Activated effector memory CD4-positive, alpha-beta T cell treated with Interleukin-2 at 50 U/mL for 16 hours (primary cell): ENCODE data around the gene STK32B.

Experiments used
- DNase-seq: peaks from one replicate; pipeline ENCODE4 v3.0.0-alpha.2; 2020

Gene STK32B

DNA sequence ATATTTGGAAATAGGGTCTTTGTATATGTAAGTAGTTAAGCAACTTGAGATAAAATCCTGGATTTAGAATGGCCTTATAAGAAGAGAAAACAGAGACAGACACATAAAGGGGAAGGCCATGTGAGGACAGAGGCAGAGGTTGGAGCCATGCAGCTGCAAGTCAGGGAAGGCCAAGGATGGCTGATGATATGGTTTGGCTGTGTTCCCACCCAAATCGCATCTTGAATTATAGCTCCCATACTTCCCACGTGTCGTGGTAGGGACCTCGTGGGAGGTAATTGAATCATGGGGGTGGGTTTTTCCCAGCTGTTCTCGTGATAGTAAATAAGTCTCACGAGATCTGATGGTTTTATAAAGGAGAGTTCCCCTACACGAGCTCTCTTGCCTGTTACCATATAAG, 76.3 kb downstream of the STK32B start:
- DNase-seq = no peak

- DNase-seq = no peak
These were observed 77.3 kb downstream of the STK32B start for GRCh38 chr4:5128569-5128968.

- DNase-seq = no peak
These were observed 81.9 kb downstream of the STK32B start for GRCh38 chr4:5133201-5133600.

DNA sequence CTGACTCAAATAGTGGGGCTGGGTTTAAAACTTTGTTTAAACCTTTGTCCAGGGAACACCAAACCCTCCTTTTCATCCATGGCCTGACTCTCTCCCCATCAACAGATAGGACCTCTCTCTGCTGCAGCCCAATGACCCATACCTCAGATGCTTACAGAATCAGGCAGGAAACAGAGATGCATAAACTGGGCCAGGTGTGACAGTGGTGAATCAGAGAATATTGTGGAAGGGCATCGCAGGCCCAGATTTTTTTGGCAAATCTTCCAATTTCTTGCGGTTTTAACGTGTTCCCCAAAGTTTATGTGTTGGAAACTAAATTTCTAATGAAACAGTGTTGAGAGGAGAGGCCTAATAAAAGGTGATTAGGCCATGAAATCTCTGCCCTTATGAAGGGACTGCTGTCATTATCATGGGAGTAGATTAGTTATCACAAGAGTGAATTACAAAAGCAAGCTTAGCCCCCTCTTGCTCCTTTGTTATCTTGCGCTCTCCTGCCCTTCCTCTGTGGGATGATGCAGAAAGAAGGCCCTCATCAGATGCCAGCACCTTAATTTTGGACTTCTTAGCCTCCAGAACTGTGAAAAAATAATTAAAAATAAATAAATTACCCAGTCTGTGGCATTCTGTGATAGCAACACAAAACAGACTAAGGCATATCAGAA, 82.8 kb downstream of the STK32B start:
- DNase-seq = no peak

DNA sequence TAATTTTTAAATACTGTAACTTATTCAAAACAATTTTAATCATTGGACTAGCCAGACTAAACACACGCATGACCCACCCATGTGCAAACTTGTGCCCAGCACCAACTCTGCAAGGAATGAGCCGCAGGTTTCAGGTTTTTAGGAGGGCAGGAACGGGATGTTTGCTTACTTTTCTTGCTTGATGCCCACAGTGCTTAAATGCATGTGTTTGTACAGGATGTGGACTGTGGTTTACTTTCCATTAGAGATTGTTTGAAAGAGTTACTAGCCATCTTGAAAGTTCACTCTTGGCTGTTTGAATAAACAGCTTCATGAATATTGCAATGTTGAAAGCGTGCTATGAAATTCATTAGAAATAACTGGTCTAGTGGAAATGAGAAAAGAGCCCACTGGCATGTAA, 83.3 kb downstream of the STK32B start:
- DNase-seq = no peak

- no peak for DNase-seq
These were observed 85.9 kb downstream of the STK32B start for GRCh38 chr4:5137226-5137625.

DNA sequence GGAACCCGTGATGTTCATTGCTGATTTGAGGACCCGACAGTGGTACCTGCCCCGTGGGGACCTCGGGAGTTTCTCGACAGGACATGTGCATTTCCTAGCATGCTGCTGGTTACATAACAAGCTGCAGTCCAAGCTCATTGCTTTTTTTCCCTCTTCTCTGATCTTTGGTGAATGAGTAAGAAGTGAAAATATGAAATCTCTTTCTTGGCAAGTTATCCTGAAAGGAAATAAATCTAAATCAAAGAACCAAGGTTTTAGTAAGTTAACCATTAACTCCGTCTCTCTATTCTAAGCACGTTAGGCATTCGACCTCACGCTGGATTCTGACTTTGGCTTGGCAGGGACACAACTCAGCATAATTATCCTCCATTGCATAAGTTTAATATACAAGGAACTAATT, 86.6 kb downstream of the STK32B start:
- DNase-seq = no peak

DNA sequence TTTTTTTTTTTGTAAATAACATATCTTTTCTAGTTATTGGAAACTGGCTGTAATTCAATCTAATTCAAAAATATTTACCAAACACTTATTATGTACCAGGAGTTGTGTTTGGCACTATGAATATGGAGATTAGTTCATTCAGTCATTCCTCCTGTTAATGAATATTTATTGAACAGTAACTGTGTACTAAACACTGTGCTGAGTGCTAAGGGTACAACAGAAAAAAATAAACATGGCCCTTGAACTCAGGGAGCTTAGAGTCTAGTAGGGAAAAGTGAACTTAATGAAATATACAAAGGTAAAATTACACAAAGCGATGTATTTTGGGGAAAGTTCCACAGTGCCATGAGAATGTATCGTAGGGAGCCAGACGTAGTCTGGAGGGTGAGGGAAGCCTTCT, 87.1 kb downstream of the STK32B start:
- DNase-seq = no peak

DNA sequence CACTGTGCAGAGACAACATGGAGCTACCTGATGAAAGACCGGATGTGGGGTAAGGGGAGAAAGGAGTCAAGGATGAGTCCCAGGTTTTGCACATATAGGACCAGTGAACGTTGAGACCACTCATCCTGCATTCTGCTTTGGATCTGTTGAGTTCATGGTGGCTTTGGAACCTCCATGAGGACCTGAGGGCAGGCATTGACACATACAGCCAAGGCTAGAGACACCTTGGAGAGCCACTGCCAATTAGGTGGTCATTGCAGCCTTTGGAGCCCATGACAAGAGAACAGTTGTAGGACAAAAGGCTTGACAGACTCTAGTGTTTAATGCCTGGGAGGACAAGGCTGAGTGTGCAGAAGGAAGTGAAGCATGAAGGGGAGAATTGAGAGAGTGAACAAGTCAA, 87.9 kb downstream of the STK32B start:
- DNase-seq = no peak

DNA sequence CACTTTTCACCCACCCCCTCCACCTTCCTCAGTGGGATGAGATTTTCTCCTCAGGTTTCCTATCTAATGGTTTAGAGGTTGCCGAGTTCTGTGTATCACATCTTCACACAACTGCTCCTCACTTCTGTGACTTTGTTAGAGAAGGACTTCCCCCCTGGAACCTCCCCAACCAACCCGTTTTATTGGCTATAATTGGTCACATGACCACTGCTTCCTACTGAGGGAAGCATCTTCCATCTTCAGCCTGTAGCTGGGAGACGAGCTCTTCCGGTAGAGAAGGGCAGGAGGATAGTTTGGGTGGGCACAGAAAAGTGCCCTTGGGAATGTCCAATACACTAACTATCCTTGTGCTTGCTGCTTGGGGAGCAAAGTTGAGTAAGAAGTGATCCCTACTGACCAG, 90.5 kb downstream of the STK32B start:
- no peak for DNase-seq

DNA sequence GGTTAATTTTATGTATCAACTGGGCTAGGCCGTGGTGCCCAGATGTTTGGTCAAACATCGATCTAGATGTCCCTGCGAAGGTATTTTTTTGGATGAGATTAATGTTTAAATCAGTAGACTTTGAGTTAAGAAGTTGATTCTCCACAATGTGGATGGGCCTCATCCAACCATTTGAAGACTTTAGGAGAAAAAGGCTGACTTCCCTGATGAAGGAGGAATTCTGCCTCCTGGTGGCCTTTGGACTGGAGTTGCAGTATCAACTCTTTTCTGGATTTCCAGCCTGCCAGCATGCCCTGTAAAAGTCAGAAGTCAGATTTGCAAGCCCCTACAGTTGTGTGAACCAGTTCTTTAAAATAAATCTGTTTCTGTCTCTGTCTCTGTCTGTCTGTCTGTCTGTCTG, 91.4 kb downstream of the STK32B start:
- no peak for DNase-seq

GRCh38 chr4:5143306-5143861, 92.1 kb downstream of the STK32B start:
- no peak for DNase-seq

GRCh38 chr4:5143940-5144339, 92.7 kb downstream of the STK32B start:
- DNase-seq = no peak

GRCh38 chr4:5144384-5144783, 93.1 kb downstream of the STK32B start:
- DNase-seq = no peak

GRCh38 chr4:5146248-5146647, 95.0 kb downstream of the STK32B start:
- DNase-seq = no peak

DNA sequence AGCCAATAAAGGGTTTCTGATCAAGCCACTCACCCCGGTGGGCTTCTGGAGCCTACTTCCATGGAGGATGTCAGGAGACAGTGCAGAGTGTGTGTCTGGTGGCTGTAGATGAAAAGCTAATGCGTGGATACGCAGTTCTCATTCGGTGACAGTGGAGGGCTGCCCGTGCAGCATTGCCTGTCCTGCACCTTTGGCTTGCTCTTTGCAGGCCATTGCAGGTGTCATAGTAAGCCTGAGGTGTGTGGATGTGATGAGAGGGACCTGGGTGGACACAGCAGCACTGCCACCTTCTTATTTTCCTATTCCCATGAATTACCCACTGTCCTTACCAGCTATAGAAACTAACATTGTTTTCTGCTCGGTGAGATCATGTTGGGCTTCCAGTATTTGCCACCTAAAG, 101.2 kb downstream of the STK32B start:
- DNase-seq = no peak

- DNase-seq = no peak
These were observed 105.4 kb downstream of the STK32B start for GRCh38 chr4:5156682-5157081.

DNA sequence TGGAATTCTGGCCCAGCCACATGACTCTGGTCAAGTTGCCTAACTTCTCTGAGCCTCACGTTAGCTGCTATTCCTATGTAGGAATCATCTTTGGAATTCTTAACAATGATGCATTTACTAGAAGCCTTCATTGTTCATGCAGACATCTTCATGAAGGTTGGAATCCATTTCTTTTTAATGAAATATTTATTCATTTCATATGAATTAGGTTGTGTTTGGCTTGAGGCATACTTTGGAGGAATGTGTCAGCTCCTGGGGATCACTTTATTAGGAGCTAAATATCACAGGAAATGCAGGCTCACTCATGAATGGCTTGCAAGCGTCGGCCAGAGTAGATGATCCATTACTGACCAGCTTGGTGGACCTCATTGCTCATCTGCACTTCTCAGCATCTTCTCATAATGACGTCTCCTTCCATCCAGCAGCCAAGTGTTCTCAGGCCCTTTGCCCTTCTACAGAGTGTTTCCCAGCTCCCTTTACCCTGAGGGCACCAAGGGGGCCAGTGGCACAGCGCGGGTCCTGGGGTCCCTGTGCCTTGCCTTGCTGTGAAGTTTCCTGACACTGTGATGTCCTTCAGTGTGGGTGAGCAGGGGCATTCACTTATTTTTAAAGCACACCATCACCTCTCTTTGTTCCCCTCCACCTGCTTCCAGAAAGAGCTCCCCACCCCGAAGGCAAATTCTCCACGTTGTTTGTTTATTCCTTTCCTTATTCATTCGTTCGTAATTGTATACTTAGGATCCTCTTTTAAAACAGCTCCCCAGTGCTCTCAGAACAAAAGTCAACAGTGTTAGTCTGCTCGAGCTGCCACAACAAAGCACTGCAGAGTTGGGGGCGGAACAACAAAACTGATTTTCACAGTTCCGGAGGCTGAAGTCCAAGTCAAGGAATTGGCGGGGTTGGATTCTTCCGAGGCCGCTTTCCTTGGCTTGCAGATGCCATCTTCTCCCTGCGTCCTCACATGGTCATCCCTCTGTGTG, 106.8 kb downstream of the STK32B start:
- DNase-seq = no peak

DNA sequence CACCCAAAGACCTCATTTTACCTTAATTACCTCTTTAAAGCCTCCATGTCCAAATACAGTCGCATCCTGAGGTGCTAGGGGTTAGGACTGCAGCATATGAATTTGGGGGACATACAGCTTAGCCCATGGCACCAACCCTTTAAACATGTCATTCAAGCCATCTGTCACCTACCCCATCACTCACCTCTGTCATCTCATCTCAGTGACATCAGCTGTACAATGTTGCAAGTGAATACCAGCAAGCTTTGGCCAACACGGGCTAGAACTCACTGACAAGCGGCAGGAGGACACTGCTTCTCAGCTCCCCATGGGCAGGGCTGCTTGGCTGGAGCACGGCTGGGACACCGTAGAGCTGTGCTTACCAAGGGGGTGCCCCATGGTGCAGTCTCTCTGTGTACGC, 107.5 kb downstream of the STK32B start:
- DNase-seq = no peak

GRCh38 chr4:5160668-5161067, 109.4 kb downstream of the STK32B start:
- DNase-seq = no peak

GRCh38 chr4:5162909-5163508, 111.7 kb downstream of the STK32B start:
- no peak for DNase-seq

GRCh38 chr4:5164221-5164912, 113.1 kb downstream of the STK32B start:
- DNase-seq = no peak
